Measurements from ENCODE around the gene STX8.
A peak's percentile ranks its signal among the peaks of the same experiment; 100 is the strongest.
"Not testable (repeated sequence)": the region's sequence is repeated elsewhere in the genome, so short reads cannot be mapped to it uniquely, and the experiment has no call there.

The STX8 gene

GRCh38 chr17:9499041-9499440 lies 76.6 kb downstream of the STX8 start:
- no peak for DNase-seq (ENCODE audit: low spot score)

- no peak for DNase-seq (ENCODE audit: low spot score)
Observed at GRCh38 chr17:9498490-9498889, 77.1 kb downstream of the STX8 start.

GRCh38 chr17:9488556-9488955 lies 87.1 kb downstream of the STX8 start:
- DNase-seq (ENCODE audit: low spot score), result no peak

GRCh38 chr17:9487406-9487805 lies 88.2 kb downstream of the STX8 start:
- no peak for DNase-seq (ENCODE audit: low spot score)

GRCh38 chr17:9484789-9485188 lies 90.8 kb downstream of the STX8 start:
- DNase-seq (ENCODE audit: low spot score), result no peak

- no peak for DNase-seq (ENCODE audit: low spot score)
Observed at GRCh38 chr17:9479964-9480363, 95.7 kb downstream of the STX8 start.

- DNase-seq (ENCODE audit: low spot score), result no peak
Observed at GRCh38 chr17:9478889-9479288, 96.7 kb downstream of the STX8 start.

- no peak for DNase-seq (ENCODE audit: low spot score)
Observed at GRCh38 chr17:9475101-9475658, 100.4 kb downstream of the STX8 start.

- no peak for DNase-seq (ENCODE audit: low spot score)
Observed at GRCh38 chr17:9473711-9474110, 101.9 kb downstream of the STX8 start.

GRCh38 chr17:9472541-9472940 lies 103.1 kb downstream of the STX8 start:
- no peak for DNase-seq (ENCODE audit: low spot score)

GRCh38 chr17:9472094-9472493 lies 103.5 kb downstream of the STX8 start:
- no peak for DNase-seq (ENCODE audit: low spot score)

GRCh38 chr17:9470171-9470570 lies 105.4 kb downstream of the STX8 start:
- DNase-seq (ENCODE audit: low spot score), result no peak

- DNase-seq (ENCODE audit: low spot score), result no peak
Observed at GRCh38 chr17:9468937-9469336, 106.7 kb downstream of the STX8 start.

GRCh38 chr17:9468532-9468931 lies 107.1 kb downstream of the STX8 start:
- DNase-seq (ENCODE audit: low spot score), result no peak

- peak; percentile 63 for DNase-seq (ENCODE audit: low spot score)
Observed at GRCh38 chr17:9467518-9467917, 108.1 kb downstream of the STX8 start.

GRCh38 chr17:9465210-9465921 lies 110.3 kb downstream of the STX8 start:
- DNase-seq (ENCODE audit: low spot score), result no peak

- no peak for DNase-seq (ENCODE audit: low spot score)
Observed at GRCh38 chr17:9457005-9457404, 118.6 kb downstream of the STX8 start.

- no peak for DNase-seq (ENCODE audit: low spot score)
Observed at GRCh38 chr17:9456330-9456729, 119.3 kb downstream of the STX8 start.

GRCh38 chr17:9451934-9452333 lies 123.7 kb downstream of the STX8 start:
- no peak for DNase-seq (ENCODE audit: low spot score)

- DNase-seq (ENCODE audit: low spot score), result not testable (repeated sequence)
Observed at GRCh38 chr17:9447298-9447697, 128.3 kb downstream of the STX8 start.

- no peak for DNase-seq (ENCODE audit: low spot score)
Observed at GRCh38 chr17:9446528-9446927, 129.1 kb downstream of the STX8 start.

- DNase-seq (ENCODE audit: low spot score), result peak; percentile 34
Observed at GRCh38 chr17:9445424-9445823, 130.2 kb downstream of the STX8 start.

GRCh38 chr17:9444687-9445086 lies 130.9 kb downstream of the STX8 start:
- no peak for DNase-seq (ENCODE audit: low spot score)

- no peak for DNase-seq (ENCODE audit: low spot score)
Observed at GRCh38 chr17:9443811-9444210, 131.8 kb downstream of the STX8 start.

Data from iPS-NIHi11 (cell line).